Endometrium (tissue), 2 donors: Measurements from ENCODE around the gene EXOC3L1.

Experiments
- FAIRE-seq: peaks from 2 replicates; lab custom pipeline; 2012; peaks lifted over from hg19 to GRCh38; lab: Jason Lieb, UNC
- donor health status: control.
- donor health status: control.

The EXOC3L1 gene

GRCh38 chr16:67147437-67148140 lies 42.3 kb downstream of the EXOC3L1 start:
- no peak for FAIRE-seq

GRCh38 chr16:67146523-67147357 lies 43.2 kb downstream of the EXOC3L1 start:
- no peak for FAIRE-seq

- FAIRE-seq, result no peak
These were observed 44.2 kb downstream of the EXOC3L1 start for GRCh38 chr16:67145746-67146145.

GRCh38 chr16:67144943-67145342 lies 45.0 kb downstream of the EXOC3L1 start:
- FAIRE-seq, result no peak

GRCh38 chr16:67142342-67142741 lies 47.6 kb downstream of the EXOC3L1 start:
- FAIRE-seq, result no peak

- no peak for FAIRE-seq
These were observed 48.5 kb downstream of the EXOC3L1 start for GRCh38 chr16:67141391-67141790.

- no peak for FAIRE-seq
These were observed 52.3 kb downstream of the EXOC3L1 start for GRCh38 chr16:67137605-67138004.
